HCT116 (cell line): ENCODE data around the gene INCA1. TPM values are rescaled to one million over a fixed set of nuclear protein-coding genes. Genes with fewer than 3 reads are reported as not detected.

Experiments
- ATAC-seq: fragments of 200-7000 bp; cut with Tn5 transposase; 2 replicates; pipeline ENCODE4 v1.9.1; 2020; ENCODE audit warnings: mild to moderate bottlenecking, moderate library complexity
- BruUV-seq: library from RNA; stranded (reverse); fragments of 400-500 nt; replicated peaks from 2 replicates; lab custom pipeline; 2021; lab: Mats Ljungman, UMichigan
- CTCF ChIA-PET: fragments of 300-600 bp; sonication (Branson Sonifier 250); formaldehyde crosslinking; loops from one replicate; lab custom pipeline; 2021; ENCODE audit warnings: antibody characterized with exemption; lab: Charles Lee
- POLR2A ChIA-PET: fragments of 300-600, 350-600 bp; sonication (Branson Sonifier 250); formaldehyde crosslinking; loops from one replicate; lab custom pipeline; 2021; ENCODE audit warnings: antibody characterized with exemption; lab: Charles Lee
- RAD21 ChIA-PET, 2 experiments: fragments of 300-600 bp; sonication (Branson Sonifier 250); formaldehyde crosslinking; loops; one replicate each; lab custom pipeline; 2023; ENCODE audit warnings: low total read pairs in 2 of 2; ENCODE audit not compliant: uncharacterized antibody in 2 of 2, unreplicated experiment in 2 of 2, low non-redundant PET in 1 of 2; lab: Charles Lee
- DNase-seq: peaks from one replicate; pipeline ENCODE4 v3.0.0-alpha.2; 2010; ENCODE audit warnings: low read depth, low spot score
- H2AFZ ChIP-seq: fragments of 200-600 bp; shearing (Covaris generic), sonication (generic); 2 replicates; pipeline ENCODE4 v1.6.1; 2017; ENCODE audit warnings: low read depth, mixed run types, mixed read lengths, antibody characterized with exemption, low read length; ENCODE audit not compliant: poor library complexity, severe bottlenecking
- H3K27ac ChIP-seq: 2 replicates; pipeline ENCODE4 v1.5.1; 2012; ENCODE audit warnings: low read depth, low read length
- H3K27me3 ChIP-seq: fragments of 200-600 bp; sonication (generic); 2 replicates; pipeline ENCODE4 v1.6.1; 2016; ENCODE audit warnings: mixed run types, low read length, mixed read lengths; ENCODE audit not compliant: insufficient read depth
- H3K36me3 ChIP-seq, 2 experiments: fragments of 200-500 bp in 1 of 2; fragments of 200-600 bp in 1 of 2; sonication (Bioruptor generic) in 1 of 2; sonication (generic) in 1 of 2; 2 replicates each; pipeline versions ENCODE4 v1.5.1 to v1.6.1; 2014 to 2016; ENCODE audit warnings: low read length in 2 of 2, inconsistent platforms in 1 of 2, mixed read lengths in 1 of 2, mixed run types in 1 of 2; ENCODE audit not compliant: insufficient read depth in 2 of 2, control insufficient read depth in 1 of 2
- H3K4me1 ChIP-seq, 2 experiments: fragments of 200-600 bp in 1 of 2; sonication (generic) in 1 of 2; 2 replicates each; pipeline versions ENCODE4 v1.5.1 to v1.6.1; 2012 to 2017; ENCODE audit warnings: low read length in 2 of 2, inconsistent platforms in 1 of 2, mild to moderate bottlenecking in 1 of 2, mixed read lengths in 1 of 2, mixed run types in 1 of 2, moderate library complexity in 1 of 2; ENCODE audit not compliant: insufficient read depth in 2 of 2, control insufficient read depth in 1 of 2
- H3K4me2 ChIP-seq: fragments of 200-600 bp; sonication (generic); 2 replicates; pipeline ENCODE4 v1.6.1; 2017; ENCODE audit warnings: mixed run types, low read length, mixed read lengths
- H3K4me3 ChIP-seq, 2 experiments: fragments of 200-600 bp in 1 of 2; sonication (generic) in 1 of 2; replicated peaks in 1 of 2; 2 replicates each; pipeline ENCODE4 v1.5.1; 2011 to 2016; ENCODE audit warnings: low read length in 2 of 2, control low read depth in 1 of 2, low read depth in 1 of 2, mild to moderate bottlenecking in 1 of 2, mixed read lengths in 1 of 2, mixed run types in 1 of 2
- H3K79me2 ChIP-seq: fragments of 200-600 bp; sonication (generic); 2 replicates; pipeline ENCODE4 v1.6.1; 2017; ENCODE audit warnings: mild to moderate bottlenecking, mixed run types, low read length, moderate library complexity, mixed read lengths; ENCODE audit not compliant: insufficient read depth
- H3K9ac ChIP-seq: fragments of 200-600 bp; sonication (generic); 2 replicates; pipeline ENCODE4 v1.6.1; 2016; ENCODE audit warnings: low read length, mixed read lengths
- H3K9me2 ChIP-seq: fragments of 200-600 bp; sonication (generic), shearing (Covaris generic); 2 replicates; pipeline ENCODE4 v1.6.1; 2017; ENCODE audit warnings: mixed run types, mild to moderate bottlenecking, moderate library complexity; ENCODE audit not compliant: insufficient read depth
- H3K9me3 ChIP-seq, 2 experiments: fragments of 200-500 bp in 1 of 2; fragments of 200-600 bp in 1 of 2; sonication (Bioruptor generic) in 1 of 2; sonication (generic) in 1 of 2; 2 replicates each; pipeline ENCODE4 v1.6.1; 2014 to 2017; ENCODE audit warnings: low read length in 2 of 2, mixed read lengths in 2 of 2, inconsistent platforms in 1 of 2, low read depth in 1 of 2, mild to moderate bottlenecking in 1 of 2, mixed run types in 1 of 2, moderate library complexity in 1 of 2; ENCODE audit not compliant: control insufficient read depth in 1 of 2, insufficient read depth in 1 of 2
- H4K20me1 ChIP-seq: fragments of 200-600 bp; sonication (generic), shearing (Covaris generic); 2 replicates; pipeline ENCODE4 v1.6.1; 2017; ENCODE audit warnings: mixed run types, mild to moderate bottlenecking, moderate library complexity; ENCODE audit not compliant: insufficient read depth
- CEBPB ChIP-seq: IDR thresholded peaks from 2 replicates; pipeline ENCODE4 v1.6.1; 2012; ENCODE audit warnings: low read depth
- EGR1 ChIP-seq: IDR thresholded peaks from 2 replicates; pipeline ENCODE4 v1.6.1; 2012; ENCODE audit warnings: low read depth
- EZH2 ChIP-seq: fragments of 200-600 bp; sonication (generic); IDR thresholded peaks from 2 replicates; pipeline ENCODE4 v1.6.1; 2017; ENCODE audit warnings: antibody characterized with exemption, mixed run types
- EZH2phosphoT487 ChIP-seq: fragments of 200-600 bp; IDR thresholded peaks from 2 replicates; pipeline ENCODE4 v1.6.1; 2018; ENCODE audit warnings: antibody characterized with exemption, borderline replicate concordance
- JUND ChIP-seq: IDR thresholded peaks from 2 replicates; pipeline ENCODE4 v1.6.1; 2012
- POLR2AphosphoS5 ChIP-seq: IDR thresholded peaks from 2 replicates; pipeline ENCODE4 v1.6.1; 2011; ENCODE audit warnings: mild to moderate bottlenecking, low read depth, low read length, moderate library complexity
- RAD21 ChIP-seq: IDR thresholded peaks from 2 replicates; pipeline ENCODE4 v1.6.1; 2012; ENCODE audit warnings: low read depth, mild to moderate bottlenecking
- SIN3A ChIP-seq: IDR thresholded peaks from 2 replicates; pipeline ENCODE4 v1.6.1; 2012; ENCODE audit warnings: low read depth
- SP1 ChIP-seq: IDR thresholded peaks from 2 replicates; pipeline ENCODE4 v1.6.1; 2012; ENCODE audit warnings: low read depth
- YY1 ChIP-seq: IDR thresholded peaks from 2 replicates; pipeline ENCODE4 v1.6.1; 2011; ENCODE audit warnings: low read length, low read depth, moderate library complexity, mild to moderate bottlenecking; ENCODE audit not compliant: insufficient replicate concordance; ENCODE audit errors: extremely low read depth
- ZBTB33 ChIP-seq: IDR thresholded peaks from 2 replicates; pipeline ENCODE4 v1.6.1; 2011; ENCODE audit warnings: mild to moderate bottlenecking, low read length, moderate library complexity; ENCODE audit not compliant: insufficient replicate concordance; ENCODE audit errors: extremely low read depth
- intact Hi-C: fragments of 100-400 bp; cut with micrococcal nuclease; formaldehyde crosslinking; loops from 2 replicates; pipeline ENCODE4 v1.10.0; 2022
- total RNA-seq: library from RNA; stranded (reverse); gene quantifications from one replicate; pipeline ENCODE4 v1.2.1, GENCODE V29; 2021; ENCODE audit not compliant: unreplicated experiment

INCA1 gene
- total RNA-seq, 1 experiment from 2014 or later, result 0.74 TPM

DNA sequence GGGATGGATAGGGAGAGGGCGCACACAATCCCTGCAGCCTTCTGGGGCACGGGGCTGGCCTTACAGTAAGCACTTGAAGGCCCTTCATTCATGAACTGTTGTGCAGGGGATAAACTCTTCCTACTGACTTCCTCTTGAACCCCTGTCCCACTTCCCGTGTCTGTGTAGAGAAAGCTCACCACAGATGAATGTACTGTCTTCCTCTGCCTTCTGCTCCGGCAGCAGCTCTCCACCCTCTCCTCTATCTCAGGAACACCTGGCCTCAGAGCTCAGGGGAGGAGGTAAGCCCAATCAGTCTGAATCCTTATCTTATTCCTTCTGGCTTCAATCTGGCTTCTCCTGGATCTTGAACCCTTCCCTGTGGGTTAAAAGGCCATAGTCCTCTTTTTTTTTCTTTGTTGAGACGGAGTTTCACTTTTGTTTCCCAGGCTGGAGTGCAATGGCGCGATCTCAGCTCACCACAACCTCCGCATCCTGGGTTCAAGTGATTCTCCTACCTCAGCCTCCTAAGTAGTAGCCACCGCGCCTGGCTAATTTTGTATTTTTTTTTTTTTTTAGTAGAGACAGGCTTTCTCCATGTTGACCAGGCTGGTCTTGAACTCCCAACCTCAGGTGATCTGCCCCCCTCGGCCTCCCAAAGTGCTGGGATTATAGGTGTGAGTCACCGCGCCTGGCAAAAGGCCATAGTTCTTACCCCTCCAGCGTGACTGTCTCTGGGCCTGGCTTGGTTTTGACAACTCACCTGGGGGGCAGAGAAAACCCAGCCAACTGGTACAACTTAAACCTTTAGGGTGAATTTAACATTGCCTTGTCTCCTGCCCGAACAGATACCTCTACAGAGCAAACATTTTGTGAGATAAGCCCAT, 45.1 kb upstream of the INCA1 start:
- Histone ChIP-seq H3K4me3 (no peak overlapping the region), H3K27ac (no peak overlapping the region), H3K4me2 (no peak overlapping the region), H3K9ac (no peak overlapping the region), H3K79me2 (no peaks in the 10 kb centered on the region), H4K20me1 (no peaks in the 10 kb centered on the region), H3K27me3 (no peaks in the 10 kb centered on the region), H3K4me1 (peaks cover 0 to 6% of the 10 kb centered on the region in 2 experiments; a peak in 1 of 4 replicates), H3K9me2 (no peaks in the 10 kb centered on the region), H3K9me3 (0 out of 4 replicates have a peak, but pooled peaks cover 0 to 5% of the 10 kb centered on the region in 2 experiments), H3K36me3 (no peaks in the 10 kb centered on the region), H2AFZ (no peak overlapping the region)
- intact Hi-C loops, result no loop called here
- BruUV-seq, result no TSS peak
- DNase-seq, result no peak
- no peak for TF ChIP-seq RAD21
- TF ChIP-seq EZH2, result no peak
- TF ChIP-seq EZH2phosphoT487, result no peak
- TF ChIP-seq JUND, result no peak
- TF ChIP-seq YY1, result no peak
- POLR2A ChIA-PET, result no interaction called here
- no peak for ATAC-seq
- CTCF ChIA-PET, result no interaction called here
- RAD21 ChIA-PET, result no interaction called here

DNA sequence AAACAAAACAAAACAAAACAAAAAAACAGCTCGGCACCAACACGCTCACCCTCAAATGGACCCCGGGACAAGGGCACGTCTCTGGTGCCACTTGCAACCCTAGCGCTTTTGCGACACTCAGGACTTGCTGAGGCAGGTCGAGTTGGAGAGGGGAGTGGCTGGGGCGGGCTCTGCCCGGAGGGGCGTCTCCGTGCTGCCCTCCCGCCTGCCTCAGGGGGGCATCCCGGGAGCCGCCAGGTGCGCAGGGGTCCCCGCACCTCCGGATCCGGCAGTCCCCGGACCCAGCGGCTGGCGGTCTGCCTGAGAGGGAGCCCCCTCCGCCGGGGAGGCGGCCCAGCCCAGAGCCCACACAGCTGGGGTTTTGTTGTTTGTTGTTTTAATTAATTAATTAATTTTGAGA, 38.0 kb upstream of the INCA1 start, which contains the start of gene SLC52A1:
Gene SLC52A1 (minus strand): TSS at position 112 of the 400 bp plus-strand sequence. CDS start 820 bp downstream, outside the sequence.
- H3K9ac ChIP-seq, result no peak within 1 kb of the TSS
- H3K4me2 ChIP-seq, result no peak within 1 kb of the TSS

More for the DNA sequence above, 38.0 kb upstream of the INCA1 start, which contains the start of gene SLC52A1:
- H3K9me3 ChIP-seq, result 0 out of 4 replicates have a peak, but pooled peaks cover 0 to 1% of the 10 kb centered on the region in 2 experiments
- CTCF ChIA-PET, result no interaction called here
- H3K4me3 ChIP-seq, result no peak within 1 kb of the TSS
- no peaks in the 10 kb centered on the region for H3K36me3 ChIP-seq
- intact Hi-C loops, result no loop called here
- H3K4me1 ChIP-seq, result peaks cover 3 to 11% of the 10 kb centered on the region in 2 experiments; a peak in 3 of 4 replicates
- DNase-seq, result no peak
- no peak within 1 kb of the TSS for H2AFZ ChIP-seq
- H3K79me2 ChIP-seq, result no peaks in the 10 kb centered on the region
- ATAC-seq, result no peak
- no peaks in the 10 kb centered on the region for H4K20me1 ChIP-seq
- TF ChIP-seq ZBTB33 (no peak), POLR2AphosphoS5 (no peak), SP1 (no peak), SIN3A (no peak), EGR1 (no peak), EZH2phosphoT487 (no peak), CEBPB (no peak)
- TF ChIP-seq, all 23 proteins: peak for 0
- ChIA-PET RAD21 (no interaction called here), POLR2A (no interaction called here)
- Histone ChIP-seq H3K27ac (no peak within 1 kb of the TSS), H3K9me2 (no peaks in the 10 kb centered on the region), H3K27me3 (no peaks in the 10 kb centered on the region)
- BruUV-seq, result no TSS peak
